ENCODE results near the gene PEPD. TPM values are rescaled to one million over a fixed set of nuclear protein-coding genes. Genes with fewer than 3 reads are reported as not detected.

Gene PEPD
- total RNA-seq, 1 experiment from 2014 or later, result 18.3 TPM

DNA sequence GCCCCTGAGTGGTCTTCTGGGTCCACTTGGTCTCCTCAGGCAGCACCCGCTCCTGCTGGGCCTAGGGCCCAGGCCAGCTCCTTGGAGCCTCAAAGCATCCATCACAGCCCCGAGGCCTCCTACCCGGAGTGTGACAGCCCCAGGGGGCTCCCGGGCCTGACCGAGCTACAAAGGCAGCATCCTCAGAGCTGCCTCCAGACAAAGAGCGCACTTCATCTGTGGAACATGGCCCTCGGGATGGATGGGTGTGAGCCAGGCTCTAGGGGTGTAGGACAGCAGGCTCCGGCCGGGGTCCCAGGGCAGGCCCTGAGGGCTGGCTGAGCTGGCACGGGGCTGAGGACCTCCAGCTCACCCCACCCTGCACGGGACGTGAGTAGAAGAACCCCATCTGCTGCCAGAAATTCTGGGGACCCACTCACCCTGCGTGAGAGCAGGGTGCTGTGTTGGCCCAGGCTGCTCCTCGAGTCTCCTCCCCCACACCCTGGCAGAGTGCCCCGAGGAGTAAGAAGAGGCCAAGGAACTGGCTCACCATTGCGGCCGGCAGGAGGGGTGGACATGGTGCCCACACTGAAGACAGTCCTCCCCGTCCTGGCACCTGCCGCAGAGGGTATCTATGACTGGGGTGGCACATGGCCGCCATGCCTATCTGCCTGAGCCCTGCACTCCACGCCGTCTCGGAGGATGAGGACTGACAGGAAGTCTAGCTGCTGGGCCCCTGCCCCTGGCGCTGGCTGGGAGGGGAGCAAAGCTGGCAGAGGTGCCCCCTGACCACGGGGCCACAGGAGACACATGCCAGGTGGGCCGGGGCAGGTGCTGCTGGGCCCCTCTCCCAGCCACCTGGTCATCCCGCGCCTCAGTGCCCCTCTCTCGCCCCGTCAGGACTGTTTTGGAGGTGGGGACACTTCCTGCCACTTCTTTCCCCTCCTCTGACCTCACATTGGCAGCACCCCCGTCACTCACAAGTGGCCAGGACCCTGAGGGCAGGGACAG lies 125.7 kb downstream of the PEPD start:
- H3K4me3 Mint-ChIP-seq (ENCODE audit: unreplicated experiment), result no peak overlapping the region
- no peak for TF ChIP-seq CTCF (IDR thresholded peaks at IDR 0.05; ENCODE audit: unreplicated experiment)
- POLR2A ChIA-PET, result no interaction called here
- H3K27ac Mint-ChIP-seq (ENCODE audit: low read depth, unreplicated experiment), result no peak overlapping the region
- CTCF ChIA-PET, result interaction anchor here (0.6 to 28.9 kb wide), 9 partner anchors 10 to 1671 kb away, joined by 3 to 530 read pairs (median 4); no protein-coding TSS in a partner anchor
- no peaks in the 10 kb centered on the region for H3K27me3 Mint-ChIP-seq (ENCODE audit: insufficient read depth, unreplicated experiment)
- intact Hi-C loops (cut with micrococcal nuclease), result no loop called here
- BruUV-seq (replicated peaks), result no TSS peak
- peak; percentile 86 for DNase-seq (ENCODE audit: unreplicated experiment)
- no peaks in the 10 kb centered on the region for H3K9me3 Mint-ChIP-seq (ENCODE audit: unreplicated experiment)
- H3K4me1 Mint-ChIP-seq (ENCODE audit: insufficient read depth, unreplicated experiment), result peaks cover 17% of the 10 kb centered on the region
- no peaks in the 10 kb centered on the region for H3K36me3 Mint-ChIP-seq (ENCODE audit: insufficient read depth, unreplicated experiment)

- DNase-seq (ENCODE audit: unreplicated experiment), result peak; percentile 8
- no peak overlapping the region for H3K4me3 Mint-ChIP-seq (ENCODE audit: unreplicated experiment)
- BruUV-seq (replicated peaks), result no TSS peak
- POLR2A ChIA-PET, result interaction anchor here (0.7 to 1.5 kb wide), 5 partner anchors 9 to 102 kb away, joined by 3 to 11 read pairs (median 4); partner anchors contain the start of gene CEBPG
- intact Hi-C loops (cut with micrococcal nuclease), result loop anchor here (5.0 kb wide), 1 partner anchor 93 kb away; the partner anchor contains the start of gene CEBPA
- TF ChIP-seq CTCF (IDR thresholded peaks at IDR 0.05; ENCODE audit: unreplicated experiment), result no peak
- peaks cover 17% of the 10 kb centered on the region for H3K4me1 Mint-ChIP-seq (ENCODE audit: insufficient read depth, unreplicated experiment)
- H3K9me3 Mint-ChIP-seq (ENCODE audit: unreplicated experiment), result no peaks in the 10 kb centered on the region
- no peak overlapping the region for H3K27ac Mint-ChIP-seq (ENCODE audit: low read depth, unreplicated experiment)
- H3K27me3 Mint-ChIP-seq (ENCODE audit: insufficient read depth, unreplicated experiment), result no peaks in the 10 kb centered on the region
- no peaks in the 10 kb centered on the region for H3K36me3 Mint-ChIP-seq (ENCODE audit: insufficient read depth, unreplicated experiment)
- CTCF ChIA-PET, result interaction anchor here (0.6 to 28.9 kb wide), 10 partner anchors 11 to 419 kb away, joined by 3 to 530 read pairs (median 4); partner anchors contain the start of gene CEBPA
Measured at GRCh38 chr19:33394723-33395560, 126.6 kb downstream of the PEPD start.

- ChIA-PET CTCF (interaction anchor here (0.7 to 28.9 kb wide), 7 partner anchors 12 to 419 kb away, joined by 3 to 530 read pairs (median 4); partner anchors contain the start of gene CEBPA), POLR2A (interaction anchor here (0.6 to 1.5 kb wide), 9 partner anchors 9 to 218 kb away, joined by 3 to 11 read pairs (median 4); partner anchors contain the start of gene CEBPG)
- H3K4me3 Mint-ChIP-seq (ENCODE audit: unreplicated experiment), result no peak overlapping the region
- no TSS peak for BruUV-seq (replicated peaks)
- H3K36me3 Mint-ChIP-seq (ENCODE audit: insufficient read depth, unreplicated experiment), result no peaks in the 10 kb centered on the region
- H3K27me3 Mint-ChIP-seq (ENCODE audit: insufficient read depth, unreplicated experiment), result no peaks in the 10 kb centered on the region
- TF ChIP-seq CTCF (IDR thresholded peaks at IDR 0.05; ENCODE audit: unreplicated experiment), result no peak
- no peaks in the 10 kb centered on the region for H3K9me3 Mint-ChIP-seq (ENCODE audit: unreplicated experiment)
- H3K27ac Mint-ChIP-seq (ENCODE audit: low read depth, unreplicated experiment), result peak overlapping the region; percentile 51
- peak; percentile 89 for DNase-seq (ENCODE audit: unreplicated experiment)
- peaks cover 17% of the 10 kb centered on the region for H3K4me1 Mint-ChIP-seq (ENCODE audit: insufficient read depth, unreplicated experiment)
- intact Hi-C loops (cut with micrococcal nuclease), result loop anchor here (5.0 kb wide), 1 partner anchor 92 kb away; the partner anchor contains the start of gene CEBPA
Measured at GRCh38 chr19:33394006-33394722, 127.4 kb downstream of the PEPD start.

Data from MCF 10A (cell line).